ENCODE measurements around the gene NELFE. TPM values are rescaled to one million over a fixed set of nuclear protein-coding genes. Genes with fewer than 3 reads are reported as not detected.

NELFE gene
- total RNA-seq, 1 donor from 2014 or later = 43.9 TPM

- Histone ChIP-seq H3K4me1 (peaks cover 14% of the 10 kb centered on the region), H3K36me3 (peaks cover 12% of the 10 kb centered on the region), H3K27me3 (no peaks in the 10 kb centered on the region), H3K9me3 (no peaks in the 10 kb centered on the region), H3K27ac (peak overlapping the region; percentile 84), H3K4me3 (peak overlapping the region; percentile 23)
- TF ChIP-seq CTCF (IDR thresholded peaks at IDR 0.05) = no peak
- intact Hi-C loops (cut with DNase I) = no loop called here
- DNase-seq (no peak), ATAC-seq (no peak)
Measured at GRCh38 chr6:31946370-31946885, 12.3 kb downstream of the NELFE start.

- H3K27me3 ChIP-seq = no peaks in the 10 kb centered on the region
- DNase-seq = peak; percentile 79
Measured at GRCh38 chr6:31945507-31946369, 13.0 kb downstream of the NELFE start, which contains the start of gene CFB. CFB (plus strand) TSS chr6:31946095; CDS start chr6:31946222, 127 bp downstream.

DNA sequence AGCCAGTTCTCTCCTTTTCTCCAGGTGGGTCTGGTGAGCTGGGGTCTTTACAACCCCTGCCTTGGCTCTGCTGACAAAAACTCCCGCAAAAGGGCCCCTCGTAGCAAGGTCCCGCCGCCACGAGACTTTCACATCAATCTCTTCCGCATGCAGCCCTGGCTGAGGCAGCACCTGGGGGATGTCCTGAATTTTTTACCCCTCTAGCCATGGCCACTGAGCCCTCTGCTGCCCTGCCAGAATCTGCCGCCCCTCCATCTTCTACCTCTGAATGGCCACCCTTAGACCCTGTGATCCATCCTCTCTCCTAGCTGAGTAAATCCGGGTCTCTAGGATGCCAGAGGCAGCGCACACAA, 13.6 kb downstream of the NELFE start:
- Histone ChIP-seq H3K4me1 (peaks cover 14% of the 10 kb centered on the region), H3K27ac (peak overlapping the region; percentile 84), H3K4me3 (peak overlapping the region; percentile 23), H3K27me3 (no peaks in the 10 kb centered on the region), H3K9me3 (no peaks in the 10 kb centered on the region), H3K36me3 (peaks cover 13% of the 10 kb centered on the region)
- TF ChIP-seq CTCF (IDR thresholded peaks at IDR 0.05) = no peak
- ATAC-seq (no peak), DNase-seq (no peak)
- intact Hi-C loops (cut with DNase I) = no loop called here

More at GRCh38 chr6:31945507-31946369, 13.0 kb downstream of the NELFE start, which contains the start of gene CFB:
- H3K36me3 ChIP-seq = peaks cover 12% of the 10 kb centered on the region
- peak; percentile 84 for ATAC-seq
- intact Hi-C loops (cut with DNase I) = no loop called here
- H3K27ac ChIP-seq = peak within 1 kb of the TSS; percentile 84
- H3K9me3 ChIP-seq = no peaks in the 10 kb centered on the region
- TF ChIP-seq CTCF (IDR thresholded peaks at IDR 0.05) = no peak
- H3K4me1 ChIP-seq = peaks cover 14% of the 10 kb centered on the region
- peak within 1 kb of the TSS; percentile 23 for H3K4me3 ChIP-seq

DNA sequence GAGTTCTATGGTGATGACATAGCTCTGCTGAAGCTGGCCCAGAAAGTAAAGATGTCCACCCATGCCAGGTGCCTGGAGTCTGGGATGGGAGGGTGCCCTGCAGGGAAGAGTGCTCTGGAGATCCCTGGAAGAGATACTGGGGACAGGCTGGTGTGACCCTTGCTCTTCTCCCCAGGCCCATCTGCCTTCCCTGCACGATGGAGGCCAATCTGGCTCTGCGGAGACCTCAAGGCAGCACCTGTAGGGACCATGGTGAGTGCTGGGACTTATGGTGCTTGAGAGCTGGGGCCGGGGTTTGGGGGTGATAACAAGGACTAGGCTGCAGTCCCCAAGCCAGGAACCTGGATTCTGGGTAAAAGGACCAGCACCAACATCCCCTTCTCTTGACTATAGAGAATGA, 15.0 kb downstream of the NELFE start:
- DNase-seq (no peak), ATAC-seq (no peak)
- no peak for TF ChIP-seq CTCF (IDR thresholded peaks at IDR 0.05)
- Histone ChIP-seq H3K27me3 (no peaks in the 10 kb centered on the region), H3K36me3 (peaks cover 19% of the 10 kb centered on the region), H3K27ac (no peak overlapping the region), H3K4me1 (peaks cover 14% of the 10 kb centered on the region), H3K9me3 (no peaks in the 10 kb centered on the region), H3K4me3 (no peak overlapping the region)
- intact Hi-C loops (cut with DNase I) = no loop called here

DNA sequence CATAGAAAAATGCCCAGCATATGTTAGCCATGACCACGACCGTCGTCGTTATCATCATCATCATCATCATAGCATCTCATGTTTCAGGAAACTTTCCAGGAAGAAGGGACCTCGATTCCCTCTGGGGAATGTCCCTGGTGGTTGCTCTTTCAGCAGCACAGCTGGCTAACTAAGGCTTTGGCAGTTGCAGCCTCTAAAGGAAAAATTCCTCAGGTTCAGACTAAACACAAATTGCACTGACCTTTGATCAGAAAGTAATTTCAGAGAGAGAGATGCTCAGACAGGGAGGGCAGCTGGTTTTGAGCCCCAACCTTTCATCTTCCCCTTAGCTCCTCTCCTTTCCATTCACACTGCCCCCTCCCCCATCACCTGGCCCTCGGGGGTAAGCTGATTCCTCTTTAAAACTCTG, 18.5 kb downstream of the NELFE start:
- intact Hi-C loops (cut with DNase I) = no loop called here
- H3K36me3 ChIP-seq = peaks cover 19% of the 10 kb centered on the region
- no peak for DNase-seq
- no peaks in the 10 kb centered on the region for H3K27me3 ChIP-seq
- H3K27ac ChIP-seq = no peak overlapping the region
- H3K4me1 ChIP-seq = peaks cover 5% of the 10 kb centered on the region
- no peak for TF ChIP-seq CTCF (IDR thresholded peaks at IDR 0.05)
- H3K9me3 ChIP-seq = no peaks in the 10 kb centered on the region
- no peak for ATAC-seq
- no peak overlapping the region for H3K4me3 ChIP-seq
